Ishikawa (cell line): ENCODE data around the gene TMF1.

ENCODE experiments used
- RAD21 ChIP-seq: IDR thresholded peaks from 2 replicates; pipeline ENCODE4 v1.6.1; 2012; ENCODE audit warnings: low read depth
- TAF1 ChIP-seq: IDR thresholded peaks from 2 replicates; pipeline ENCODE4 v1.6.1; 2012; ENCODE audit warnings: low read depth, mild to moderate bottlenecking
- YY1 ChIP-seq: IDR thresholded peaks from 2 replicates; pipeline ENCODE4 v1.6.1; 2012; ENCODE audit warnings: low read depth
- TF ChIP-seq, protein P1 (sequence below): IDR thresholded peaks from 2 replicates; pipeline ENCODE4 v1.6.1; 2012; ENCODE audit warnings: low read depth, mild to moderate bottlenecking

DNA sequence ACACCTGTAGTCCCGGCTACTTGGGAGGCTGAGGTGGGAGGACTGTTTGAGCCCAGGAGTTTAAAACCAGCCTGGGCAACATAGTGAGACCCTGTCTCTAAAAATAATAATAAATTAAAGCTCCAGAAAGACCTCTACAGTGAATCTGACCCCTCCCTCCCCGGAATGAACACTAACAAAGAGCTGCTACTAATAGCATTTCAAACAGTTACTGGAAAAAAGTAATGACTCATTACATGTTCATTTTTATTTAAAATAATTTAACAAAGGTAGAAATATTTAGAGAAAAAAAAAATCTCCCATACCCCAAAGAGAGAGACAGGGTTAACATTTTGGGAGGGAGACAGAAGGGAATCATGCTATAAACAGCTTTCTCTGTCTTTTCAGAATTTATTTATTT, 30.2 kb upstream of the TMF1 start:
- TF ChIP-seq RAD21 (no peak), YY1 (no peak), TAF1 (no peak)
- TF ChIP-seq, protein P1, sequence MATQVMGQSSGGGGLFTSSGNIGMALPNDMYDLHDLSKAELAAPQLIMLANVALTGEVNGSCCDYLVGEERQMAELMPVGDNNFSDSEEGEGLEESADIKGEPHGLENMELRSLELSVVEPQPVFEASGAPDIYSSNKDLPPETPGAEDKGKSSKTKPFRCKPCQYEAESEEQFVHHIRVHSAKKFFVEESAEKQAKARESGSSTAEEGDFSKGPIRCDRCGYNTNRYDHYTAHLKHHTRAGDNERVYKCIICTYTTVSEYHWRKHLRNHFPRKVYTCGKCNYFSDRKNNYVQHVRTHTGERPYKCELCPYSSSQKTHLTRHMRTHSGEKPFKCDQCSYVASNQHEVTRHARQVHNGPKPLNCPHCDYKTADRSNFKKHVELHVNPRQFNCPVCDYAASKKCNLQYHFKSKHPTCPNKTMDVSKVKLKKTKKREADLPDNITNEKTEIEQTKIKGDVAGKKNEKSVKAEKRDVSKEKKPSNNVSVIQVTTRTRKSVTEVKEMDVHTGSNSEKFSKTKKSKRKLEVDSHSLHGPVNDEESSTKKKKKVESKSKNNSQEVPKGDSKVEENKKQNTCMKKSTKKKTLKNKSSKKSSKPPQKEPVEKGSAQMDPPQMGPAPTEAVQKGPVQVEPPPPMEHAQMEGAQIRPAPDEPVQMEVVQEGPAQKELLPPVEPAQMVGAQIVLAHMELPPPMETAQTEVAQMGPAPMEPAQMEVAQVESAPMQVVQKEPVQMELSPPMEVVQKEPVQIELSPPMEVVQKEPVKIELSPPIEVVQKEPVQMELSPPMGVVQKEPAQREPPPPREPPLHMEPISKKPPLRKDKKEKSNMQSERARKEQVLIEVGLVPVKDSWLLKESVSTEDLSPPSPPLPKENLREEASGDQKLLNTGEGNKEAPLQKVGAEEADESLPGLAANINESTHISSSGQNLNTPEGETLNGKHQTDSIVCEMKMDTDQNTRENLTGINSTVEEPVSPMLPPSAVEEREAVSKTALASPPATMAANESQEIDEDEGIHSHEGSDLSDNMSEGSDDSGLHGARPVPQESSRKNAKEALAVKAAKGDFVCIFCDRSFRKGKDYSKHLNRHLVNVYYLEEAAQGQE: no peak
